HG03159 (cell line): ENCODE data around the gene PDE1C.

ENCODE experiments used
- ATAC-seq: cut with Tn5 transposase; IDR thresholded peaks from one replicate; pipeline ENCODE4 v1.9.1; 2021; ENCODE audit warnings: mild to moderate bottlenecking, moderate library complexity; ENCODE audit not compliant: unreplicated experiment

The PDE1C gene

DNA sequence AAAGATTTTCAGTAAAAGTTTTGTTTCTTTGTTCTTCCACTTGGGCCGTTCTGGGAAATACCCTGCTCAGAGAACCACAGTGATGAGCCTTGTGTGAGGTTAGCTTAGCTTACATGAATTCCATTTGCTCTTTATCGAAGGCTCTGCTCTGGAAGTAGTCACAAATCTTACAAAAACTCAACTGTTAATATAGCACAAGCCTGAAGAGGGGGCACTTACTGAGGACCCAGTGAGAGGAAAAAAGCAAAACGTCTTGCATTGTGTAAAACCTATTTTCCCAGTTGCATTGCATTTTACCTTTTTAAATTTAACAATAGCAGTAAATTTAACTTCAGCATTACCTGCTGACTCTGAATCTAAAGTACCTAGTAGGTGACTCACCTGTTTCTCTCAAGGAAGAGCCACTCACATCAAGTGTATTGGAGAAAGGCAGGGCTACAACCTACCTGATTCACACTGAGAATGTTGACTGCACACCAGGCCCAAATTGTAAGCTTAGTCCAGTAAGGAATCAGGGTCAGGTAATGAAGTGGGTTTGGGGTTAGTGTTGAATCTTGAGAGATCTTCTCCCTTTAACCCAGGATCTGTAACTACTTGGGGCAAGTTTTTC lies 340.9 kb downstream of the PDE1C start:
- ATAC-seq: no peak

DNA sequence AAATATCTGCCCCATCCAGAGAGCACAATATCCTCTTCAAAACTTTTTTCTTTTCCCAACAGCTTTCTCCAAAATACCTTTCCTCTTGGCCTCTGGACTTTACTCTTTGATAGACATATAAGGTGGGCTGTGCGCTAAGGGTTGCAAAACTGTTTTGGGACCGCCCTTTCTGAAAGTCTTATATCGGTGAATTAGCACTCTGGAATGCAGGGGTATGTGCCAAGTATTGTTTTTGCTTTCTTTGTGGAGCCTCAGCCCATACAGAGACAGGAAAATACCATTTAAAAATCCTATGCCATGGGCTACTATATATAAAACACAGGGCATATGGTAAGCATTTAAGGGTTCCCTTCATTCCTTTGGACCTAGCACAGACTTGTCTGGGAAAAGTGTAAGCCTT lies 345.5 kb downstream of the PDE1C start:
- no peak for ATAC-seq

DNA sequence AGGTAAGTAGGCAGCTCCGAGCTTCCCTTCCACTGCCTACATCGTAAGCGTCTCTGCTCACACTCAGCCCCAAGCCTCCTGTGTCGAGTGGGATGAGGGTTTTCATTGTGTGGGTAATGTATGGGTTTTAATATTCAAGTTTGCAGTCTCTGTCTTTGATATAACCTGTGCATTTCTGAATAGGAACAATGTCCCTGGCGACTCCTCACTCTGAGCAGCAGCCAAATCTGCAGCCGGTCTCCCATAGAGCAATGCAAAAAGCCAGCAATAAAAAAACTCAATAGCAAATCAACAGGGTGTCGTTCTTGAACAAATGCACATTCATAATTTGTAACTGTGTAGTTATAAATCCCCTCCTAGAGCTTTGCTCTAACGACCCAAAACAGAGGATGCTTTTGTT lies 349.8 kb downstream of the PDE1C start:
- no peak for ATAC-seq

DNA sequence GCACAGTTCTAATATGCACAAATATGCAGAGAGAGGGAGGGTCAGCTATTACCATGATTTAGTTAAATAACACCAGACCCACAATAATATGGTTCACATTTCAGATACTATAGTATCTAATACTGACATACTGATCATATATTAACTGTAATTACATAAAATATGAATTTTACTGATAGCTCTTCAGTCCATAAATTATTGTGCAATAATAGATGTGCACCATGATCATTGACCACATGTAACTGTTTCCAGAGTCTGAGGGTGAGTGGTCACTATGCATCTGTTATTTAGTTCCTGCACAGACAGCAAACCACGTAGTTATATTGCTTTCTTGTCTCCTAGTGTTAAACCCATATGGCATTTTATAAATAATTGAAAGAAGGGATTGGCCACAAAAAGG lies 353.9 kb downstream of the PDE1C start:
- ATAC-seq: no peak

DNA sequence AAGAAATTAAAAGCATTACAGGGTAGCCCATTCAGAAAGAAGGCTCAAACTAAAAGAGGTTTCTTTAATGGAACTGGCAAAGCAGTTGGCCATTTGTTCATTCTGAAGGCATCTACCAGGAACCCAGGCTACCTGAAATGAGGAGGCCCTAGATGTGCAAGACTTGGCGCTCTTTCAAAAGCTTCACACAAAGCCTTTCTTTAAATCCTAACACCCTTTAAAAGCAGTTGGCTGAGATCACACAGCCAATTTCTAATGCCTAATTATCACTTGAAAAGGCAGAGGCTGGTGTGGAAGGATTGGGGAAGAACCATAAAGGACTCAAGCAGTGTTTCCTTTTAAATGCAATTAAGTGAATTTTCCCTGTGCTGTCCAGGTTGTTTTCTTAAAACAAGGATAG lies 360.0 kb downstream of the PDE1C start:
- no peak for ATAC-seq

DNA sequence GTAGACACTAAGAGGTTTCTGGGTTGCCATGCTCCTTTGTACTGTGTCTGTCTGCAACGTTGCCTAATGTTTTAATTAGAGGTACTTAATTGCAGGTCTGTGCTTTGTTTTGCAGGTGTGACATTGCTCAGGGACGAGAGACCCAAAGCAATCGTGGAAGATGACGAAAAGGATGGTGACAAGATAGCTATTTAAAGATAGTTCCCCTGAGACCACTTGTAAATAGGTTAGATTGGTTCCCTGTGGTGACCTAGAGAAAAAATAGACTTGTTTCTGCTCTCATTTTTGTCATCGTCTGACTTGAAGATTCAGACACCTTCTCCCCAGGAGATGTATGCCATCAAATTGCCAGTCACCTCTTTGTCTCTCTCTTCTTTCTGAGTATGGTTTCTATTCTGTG lies 363.1 kb downstream of the PDE1C start:
- ATAC-seq: no peak

DNA sequence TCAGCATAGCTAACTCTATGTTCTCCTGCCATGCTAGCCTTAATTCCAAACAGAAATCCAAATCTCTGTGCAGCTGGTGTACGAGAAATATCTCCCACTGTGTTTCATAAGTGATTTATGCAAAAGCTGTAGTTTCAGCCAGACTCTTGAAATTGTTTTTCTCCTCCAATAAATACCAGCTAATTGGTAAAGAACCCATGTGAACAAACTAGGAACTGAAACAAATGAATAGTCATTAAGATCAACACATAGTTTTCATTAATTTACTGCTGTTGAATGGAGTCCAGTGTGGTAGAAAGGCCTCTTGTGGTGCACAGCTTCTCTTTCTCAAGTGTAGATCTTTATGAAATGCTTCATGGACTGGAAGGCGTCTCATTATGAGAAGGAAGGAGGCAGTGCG lies 364.8 kb downstream of the PDE1C start:
- no peak for ATAC-seq

DNA sequence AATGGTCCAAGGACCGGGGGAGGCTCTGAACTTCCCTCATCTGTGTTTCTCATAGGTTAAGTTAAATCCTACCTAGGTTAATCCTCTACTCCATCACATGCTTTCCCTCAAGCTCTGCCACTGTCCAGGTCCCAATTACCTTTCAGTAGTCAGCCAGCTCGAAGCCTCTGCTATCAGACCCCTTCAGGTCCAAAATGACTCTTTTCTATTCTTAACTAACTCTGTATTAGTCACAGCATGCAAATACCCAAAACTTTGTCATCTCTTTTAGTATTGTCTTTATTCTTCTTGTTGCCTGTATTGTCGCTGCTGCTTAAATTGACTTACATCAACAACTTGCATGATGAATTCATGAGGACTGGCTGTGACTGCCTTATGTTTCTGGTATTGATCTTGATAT lies 367.9 kb downstream of the PDE1C start:
- ATAC-seq: no peak
